ENCODE data around the gene BTN2A1.
"Not testable (repeated sequence)": the region's sequence is repeated elsewhere in the genome, so short reads cannot be mapped to it uniquely, and the experiment has no call there.

BTN2A1 gene

GRCh38 chr6:26493258-26493657 lies 35.5 kb downstream of the BTN2A1 start:
- no peak for DNase-seq (ENCODE audit: low read depth, low spot score)

DNA sequence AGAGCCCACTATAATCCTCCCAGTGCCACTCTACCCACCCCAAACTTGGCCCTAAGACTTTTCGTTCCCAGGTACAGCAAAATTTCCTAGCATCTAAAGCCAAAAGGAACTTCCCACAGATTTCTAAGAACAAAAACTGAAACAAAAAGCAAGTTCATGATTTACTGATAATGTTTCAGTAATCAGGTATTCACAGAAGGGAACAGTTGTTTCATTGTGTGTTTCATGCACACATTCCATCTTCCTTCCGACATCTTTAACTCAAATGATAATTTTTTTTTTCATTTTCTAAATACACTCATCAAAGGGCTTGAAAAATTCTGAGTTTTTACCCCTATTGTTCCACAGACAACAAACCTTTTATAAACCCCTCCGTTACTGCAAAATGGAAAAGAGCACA lies 36.4 kb downstream of the BTN2A1 start:
- DNase-seq (ENCODE audit: low read depth, low spot score): no peak

- DNase-seq (ENCODE audit: low read depth, low spot score): no peak
Measured at GRCh38 chr6:26495281-26495680, 37.5 kb downstream of the BTN2A1 start.

DNA sequence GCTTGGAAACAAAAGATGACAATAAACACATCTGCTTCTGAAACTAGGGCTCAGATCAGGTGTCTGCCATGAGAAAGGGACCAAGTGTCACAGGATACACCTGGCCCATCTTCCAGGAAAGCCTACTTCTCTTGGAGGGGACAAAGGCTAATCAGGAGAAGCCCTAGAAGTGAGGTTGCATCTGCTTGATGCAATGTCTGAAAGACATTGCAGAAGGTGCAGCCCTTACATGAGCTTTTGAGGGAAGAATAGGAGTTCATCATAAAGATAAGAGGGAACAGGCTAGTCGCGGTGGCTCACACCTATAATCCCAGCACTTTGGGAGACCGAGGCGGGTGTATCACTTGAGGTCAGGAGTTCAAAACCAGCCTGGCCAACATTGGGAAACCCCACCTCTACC lies 39.9 kb downstream of the BTN2A1 start:
- DNase-seq (ENCODE audit: low read depth, low spot score): no peak

GRCh38 chr6:26500102-26500501 lies 42.3 kb downstream of the BTN2A1 start, which contains the start of gene BTN1A1:
TSS of gene BTN1A1 (plus strand) at chr6:26500303. CDS start at chr6:26501287, 984 bp downstream.
- no peak for DNase-seq (ENCODE audit: low read depth, low spot score)

GRCh38 chr6:26501482-26501986 lies 43.8 kb downstream of the BTN2A1 start:
- DNase-seq (ENCODE audit: low read depth, low spot score): no peak

DNA sequence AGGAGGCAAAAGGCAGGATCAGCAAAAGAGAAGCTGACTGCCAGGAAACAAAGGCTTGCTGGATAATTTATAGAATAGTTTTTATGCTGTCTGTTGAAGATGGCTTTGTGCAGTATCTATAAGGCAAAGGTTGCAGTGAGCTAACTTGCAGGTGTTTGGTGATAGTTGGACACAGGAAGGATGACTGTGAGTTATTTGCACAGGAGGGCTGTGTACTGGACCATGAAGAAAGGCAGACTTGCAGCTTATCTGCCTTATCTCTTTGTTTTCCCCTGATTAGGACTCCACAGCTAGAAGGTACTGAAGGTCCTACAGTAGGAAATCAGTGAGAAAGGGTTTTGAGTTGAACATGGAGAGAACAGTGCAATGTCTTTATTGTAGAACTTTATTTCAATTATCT lies 44.4 kb downstream of the BTN2A1 start:
- no peak for DNase-seq (ENCODE audit: low read depth, low spot score)

- DNase-seq (ENCODE audit: low read depth, low spot score): no peak
Measured at GRCh38 chr6:26502626-26503025, 44.9 kb downstream of the BTN2A1 start.

DNA sequence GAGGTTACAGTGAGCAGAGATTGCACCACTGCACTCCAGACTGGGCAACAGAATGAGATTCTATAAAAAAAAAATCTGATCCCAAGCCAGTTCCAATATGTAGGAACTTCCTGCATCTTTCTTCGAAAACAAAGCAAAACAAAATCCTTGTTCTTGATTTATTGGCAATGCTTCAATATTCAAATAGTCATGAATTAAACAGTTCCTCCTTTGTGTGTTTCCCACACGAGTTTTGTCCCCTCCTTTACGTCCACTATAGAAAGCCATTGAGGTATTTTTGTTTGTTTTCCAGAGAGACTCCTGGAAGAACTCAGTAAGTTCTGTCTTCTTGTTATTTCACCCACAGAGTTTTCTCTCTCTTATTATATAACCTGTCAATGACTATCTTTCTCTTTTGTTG lies 49.9 kb downstream of the BTN2A1 start:
- no peak for DNase-seq (ENCODE audit: low read depth, low spot score)

GRCh38 chr6:26511033-26511432 lies 53.3 kb downstream of the BTN2A1 start:
- DNase-seq (ENCODE audit: low read depth, low spot score): not testable (repeated sequence)

- no peak for DNase-seq (ENCODE audit: low read depth, low spot score)
Measured at GRCh38 chr6:26514984-26515383, 57.2 kb downstream of the BTN2A1 start.

- DNase-seq (ENCODE audit: low read depth, low spot score): no peak
Measured at GRCh38 chr6:26516481-26517427, 59.0 kb downstream of the BTN2A1 start.

Measured in activated naive CD8-positive, alpha-beta T cell treated with anti-CD3 and anti-CD28 coated beads, Interleukin-2, amount 50 U/mL, for 16 hours (primary cell).